K562 (cell line): ENCODE results near the gene NLRX1. TPM values are rescaled to one million over a fixed set of nuclear protein-coding genes. Genes with fewer than 3 reads are reported as not detected.

Experiments used
- CC2D1A ChIP-seq: fragments of 450-650 bp; IDR thresholded peaks from 2 replicates; pipeline ENCODE4 v1.6.1; 2017; ENCODE audit warnings: mild to moderate bottlenecking
- CHD4 ChIP-seq: fragments of 200-600 bp; sonication (generic); IDR thresholded peaks from 3 replicates; pipeline ENCODE4 v1.6.1; 2012; ENCODE audit warnings: low read depth, mild to moderate bottlenecking, mixed read lengths, low read length, inconsistent platforms; ENCODE audit not compliant: insufficient read depth, insufficient replicate concordance, poor library complexity, severe bottlenecking
- ID3 ChIP-seq, 2 experiments: fragments of 250-450 bp in 1 of 2; fragments of 450-650 bp in 1 of 2; sonication (Bioruptor Pico) in 1 of 2; IDR thresholded peaks; 2 replicates each; pipeline versions ENCODE4 v1.6.1 to v1.8.0; 2016 to 2021; ENCODE audit warnings: mild to moderate bottlenecking in 2 of 2, moderate library complexity in 2 of 2, missing compliant biosample characterization in 1 of 2, missing genetic modification characterization in 1 of 2
- JUN ChIP-seq, 2 experiments: sonication (generic) in 1 of 2; formaldehyde crosslinking in 1 of 2; IDR thresholded peaks; 2 replicates each; pipeline versions ENCODE4 v1.6.1 to v1.8.0; 2012 to 2022; ENCODE audit warnings: borderline replicate concordance in 2 of 2, mild to moderate bottlenecking in 2 of 2, improper control_type of control experiment in 1 of 2, low read depth in 1 of 2, low read length in 1 of 2, missing genetic modification reagents in 1 of 2
- KLF13 ChIP-seq: fragments of 450-650 bp; IDR thresholded peaks from 2 replicates; pipeline ENCODE4 v1.6.1; 2016; ENCODE audit warnings: missing genetic modification characterization, low read depth, mild to moderate bottlenecking, missing compliant biosample characterization, moderate library complexity, borderline replicate concordance
- NFIC ChIP-seq: fragments of 450-650 bp; IDR thresholded peaks from 2 replicates; pipeline ENCODE4 v1.6.1; 2017; ENCODE audit warnings: mild to moderate bottlenecking, inconsistent platforms
- PHF21A ChIP-seq: fragments of 450-650 bp; IDR thresholded peaks from 2 replicates; pipeline ENCODE4 v1.6.1; 2017; ENCODE audit warnings: low read depth, borderline replicate concordance
- ZBTB43 ChIP-seq: sonication (generic); formaldehyde crosslinking; IDR thresholded peaks from 2 replicates; pipeline ENCODE4 v1.8.0; 2023; ENCODE audit warnings: mild to moderate bottlenecking, missing genetic modification reagents
- ZBTB7A ChIP-seq: IDR thresholded peaks from 2 replicates; pipeline ENCODE4 v1.6.1; 2011; ENCODE audit warnings: low read depth, mild to moderate bottlenecking, low read length, moderate library complexity, borderline replicate concordance; ENCODE audit not compliant: control insufficient read depth
- ZFX ChIP-seq: sonication (generic); formaldehyde crosslinking; IDR thresholded peaks from 2 replicates; pipeline ENCODE4 v1.8.0; 2022; ENCODE audit warnings: mild to moderate bottlenecking, missing genetic modification reagents, moderate library complexity
- ZNF512 ChIP-seq: IDR thresholded peaks from 2 replicates; pipeline ENCODE4 v1.6.1; 2016; ENCODE audit warnings: missing genetic modification characterization, missing compliant biosample characterization
- ZNF699 ChIP-seq: fragments of 250-450 bp; sonication (Bioruptor Pico); IDR thresholded peaks from 2 replicates; pipeline ENCODE4 v1.8.0; 2021; ENCODE audit warnings: mild to moderate bottlenecking, moderate library complexity; ENCODE audit not compliant: insufficient replicate concordance
- polyA plus RNA-seq, 8 experiments: library from polyadenylated mRNA; depleted of rRNA in 4 of 8; stranded (reverse) in 5 of 8; unstranded in 3 of 8; fragments of >200 nt; fragmentation: Nextera tagmentation in 2 of 8; fragmentation: Illumina TruSeq in 1 of 8; extraction: Ambion mirVana in 2 of 8; extraction: Trizol in 1 of 8; gene quantifications; 2 replicates each; pipeline versions ENCODE4 v1.2.1 to v1.2.3, GENCODE V29; 2011 to 2014; ENCODE audit warnings: inconsistent platforms in 1 of 8, missing spikeins in 1 of 8
- total RNA-seq, 7 experiments: library from RNA; depleted of rRNA in 6 of 7; stranded (reverse); fragments of >200 nt in 6 of 7; fragmentation: Illumina TruSeq in 2 of 7; extraction: Trizol in 2 of 7; gene quantifications; 2 replicates each; pipeline versions ENCODE4 v1.2.1 to v1.2.3, GENCODE V29; 2011 to 2021; ENCODE audit warnings: low replicate concordance in 1 of 7

The NLRX1 gene
- total and polyA plus RNA-seq, 9 of the 15 experiments (the other 6 are each of a cell fraction or from before 2014, with no cell fraction given) = 0.04 to 2.3 (median 0.69) TPM

- TF ChIP-seq ZBTB43 (CRISPR knock-in tag) (no peak), NFIC (peak; percentile 32; the same call in 1 of the 2 replicates), ZNF512 (tag) (no peak), JUN (IDR thresholded peaks at IDR 0.05; ENCODE audit: borderline replicate concordance, low read depth, low read length) (no peak), JUN (CRISPR knock-in tag; IDR thresholded peaks at IDR 0.05; ENCODE audit: borderline replicate concordance) (no peak), KLF13 (tag) (no peak), ZFX (CRISPR knock-in tag) (no peak; the same call in 1 of the 2 replicates), ID3 (CRISPR knock-in tag; IDR thresholded peaks at IDR 0.05) (no peak), ID3 (tag; IDR thresholded peaks at IDR 0.05) (no peak), ZNF699 (CRISPR knock-in tag) (no peak), PHF21A (no peak), ZBTB7A (peak; percentile 27; the same call in 1 of the 2 replicates), CHD4 (no peak), CC2D1A (no peak)
Measured at GRCh38 chr11:119149018-119149785, 19.3 kb upstream of the NLRX1 start, which contains the start of gene ABCG4 (continued).
